HepG2 (cell line): ENCODE measurements around the gene STK32B. TPM values are rescaled to one million over a fixed set of nuclear protein-coding genes. Genes with fewer than 3 reads are reported as not detected.

Source experiments
- ATAC-seq: fragments of 200-7000 bp; cut with Tn5 transposase; 3 replicates; pipeline ENCODE4 v1.9.1; 2020; ENCODE audit warnings: mild to moderate bottlenecking, moderate library complexity
- BruUV-seq: library from RNA; stranded (reverse); fragments of 400-500 nt; replicated peaks from 2 replicates; lab custom pipeline; 2021; lab: Mats Ljungman, UMichigan
- CTCF ChIA-PET: fragments of 300-600 bp; formaldehyde crosslinking; extraction: SDS; loops from one replicate; lab custom pipeline; 2021; ENCODE audit warnings: low total read pairs, inconsistent platforms, low intra/inter-chr PET ratio; lab: Yijun Ruan, JAX
- POLR2A ChIA-PET: fragments of 350-600 bp; sonication (Branson Sonifier 250); formaldehyde crosslinking; loops from one replicate; lab custom pipeline; 2020; ENCODE audit warnings: antibody characterized with exemption, inconsistent platforms; lab: Yijun Ruan, JAX
- DNase-seq: peaks from one replicate; pipeline ENCODE4 v3.0.0-alpha.2; 2015; ENCODE audit warnings: low spot score
- FAIRE-seq: peaks from 3 replicates; lab custom pipeline; 2011; peaks lifted over from hg19 to GRCh38; lab: Jason Lieb, UNC
- H2AFZ ChIP-seq: one replicate; pipeline ENCODE4 v1.6.1; 2011; ENCODE audit warnings: low read length, inconsistent platforms
- H3K27ac ChIP-seq: fragments of 300-600 bp; 3 replicates; pipeline ENCODE4 v1.8.0; 2011; ENCODE audit warnings: mixed run types, mild to moderate bottlenecking, mixed read lengths, low read length, inconsistent platforms; ENCODE audit not compliant: insufficient read depth; ENCODE audit errors: extremely low read length
- H3K27me3 ChIP-seq, 2 experiments: fragments of 200-600 bp in 1 of 2; 2 replicates in 1 of 2; 3 replicates in 1 of 2; pipeline versions ENCODE4 v1.6.0 to v1.8.0; 2011; ENCODE audit warnings: low read length in 2 of 2, mild to moderate bottlenecking in 2 of 2, moderate library complexity in 2 of 2, inconsistent platforms in 1 of 2; ENCODE audit not compliant: insufficient read depth in 2 of 2, control insufficient read depth in 1 of 2
- H3K36me3 ChIP-seq, 2 experiments: fragments of 200-600 bp in 1 of 2; replicated peaks in 1 of 2; 2 replicates in 1 of 2; 3 replicates in 1 of 2; pipeline versions ENCODE4 v1.5.1 to v1.8.0; 2011; ENCODE audit warnings: low read length in 2 of 2, inconsistent platforms in 1 of 2; ENCODE audit not compliant: insufficient read depth in 2 of 2, control insufficient read depth in 1 of 2
- H3K4me1 ChIP-seq: 2 replicates; pipeline ENCODE4 v1.5.1; 2012; ENCODE audit warnings: low read length, inconsistent platforms; ENCODE audit not compliant: insufficient read depth
- H3K4me2 ChIP-seq: 2 replicates; pipeline ENCODE4 v1.6.0; 2011; ENCODE audit warnings: low read depth, low read length, inconsistent platforms
- H3K4me3 ChIP-seq, 3 experiments: fragments of 200-600 bp in 1 of 3; sonication (generic), shearing (Covaris generic) in 1 of 3; replicated peaks in 1 of 3; 2 replicates each; pipeline ENCODE4 v1.5.1; 2011 to 2016; ENCODE audit warnings: low read length in 3 of 3, inconsistent platforms in 2 of 3, low read depth in 2 of 3, mild to moderate bottlenecking in 2 of 3, control low read depth in 1 of 3, mixed read lengths in 1 of 3; ENCODE audit not compliant: insufficient read depth in 1 of 3
- H3K79me2 ChIP-seq: one replicate; pipeline ENCODE4 v1.6.1; 2011; ENCODE audit warnings: low read length, inconsistent platforms; ENCODE audit not compliant: insufficient read depth
- H3K9ac ChIP-seq: 2 replicates; pipeline ENCODE4 v1.6.0; 2011; ENCODE audit warnings: mild to moderate bottlenecking, low read depth, low read length, inconsistent platforms; ENCODE audit not compliant: insufficient read depth
- H3K9me3 ChIP-seq: 2 replicates; pipeline ENCODE4 v1.5.1; 2012; ENCODE audit warnings: mild to moderate bottlenecking, low read length
- H4K20me1 ChIP-seq: 2 replicates; pipeline ENCODE4 v1.6.0; 2011; ENCODE audit warnings: inconsistent platforms, mild to moderate bottlenecking, low read length, moderate library complexity; ENCODE audit not compliant: insufficient read depth
- ERF ChIP-seq: IDR thresholded peaks from 2 replicates; pipeline ENCODE4 v1.6.1; 2018; ENCODE audit warnings: missing biosample characterization, missing genetic modification reagents
- HDAC2 ChIP-seq: sonication (generic); formaldehyde crosslinking; IDR thresholded peaks from 2 replicates; pipeline ENCODE4 v1.4.0; 2020; ENCODE audit warnings: missing genetic modification reagents
- KMT2A ChIP-seq: sonication (generic); formaldehyde crosslinking; IDR thresholded peaks from 2 replicates; pipeline ENCODE4 v1.4.0; 2020; ENCODE audit warnings: missing genetic modification reagents
- MZF1 ChIP-seq: sonication (generic); formaldehyde crosslinking; IDR thresholded peaks from 2 replicates; pipeline ENCODE4 v1.8.1; 2023; ENCODE audit warnings: mild to moderate bottlenecking, missing genetic modification reagents, borderline replicate concordance
- NRL ChIP-seq: sonication (generic); formaldehyde crosslinking; IDR thresholded peaks from 2 replicates; pipeline ENCODE4 v1.5.0; 2020; ENCODE audit warnings: missing genetic modification reagents, mild to moderate bottlenecking, moderate library complexity, borderline replicate concordance
- PLRG1 ChIP-seq: fragments of 450-650 bp; conservative IDR thresholded peaks from 2 replicates; pipeline ENCODE4 v1.6.1; 2016
- PPARG ChIP-seq: conservative IDR thresholded peaks from 2 replicates; pipeline ENCODE4 v1.6.1; 2016; ENCODE audit warnings: missing biosample characterization, missing genetic modification reagents
- XRCC5 ChIP-seq: fragments of 200-400 bp; formaldehyde crosslinking; optimal IDR thresholded peaks from 2 replicates; pipeline ENCODE3; 2017; ENCODE audit warnings: mild to moderate bottlenecking, low read length
- ZNF747 ChIP-seq: sonication (generic); formaldehyde crosslinking; IDR thresholded peaks from 2 replicates; pipeline ENCODE4 v1.8.1; 2023; ENCODE audit warnings: missing genetic modification reagents, mild to moderate bottlenecking, borderline replicate concordance
- WGBS: methylation state at CpG from one replicate; pipeline ENCODE4 v1.1.6; 2017; ENCODE audit warnings: low lambda C conversion rate; 5-methylcytosine and 5-hydroxymethylcytosine counted together
- in situ Hi-C: cut with HindIII; loops from 2 replicates; pipeline ENCODE4 v1.10.0; 2017; ENCODE audit warnings: low pct_unique_long_range_greater_than_20kb; ENCODE audit not compliant: extremely low pct_ligation_motif_present
- intact Hi-C: fragments of 100-400 bp; cut with micrococcal nuclease; formaldehyde crosslinking; loops from one replicate; pipeline ENCODE4 v1.10.0; 2022; ENCODE audit not compliant: unreplicated experiment
- polyA plus RNA-seq, 8 experiments: library from polyadenylated mRNA; depleted of rRNA in 3 of 8; stranded (reverse) in 7 of 8; unstranded in 1 of 8; fragments of >200 nt; fragmentation: Illumina TruSeq in 4 of 8; extraction: Trizol in 4 of 8; gene quantifications; 2 replicates each; pipeline versions ENCODE4 v1.2.1 to v1.2.3, GENCODE V29; 2011 to 2016; ENCODE audit warnings: low read depth in 4 of 8, missing spikeins in 1 of 8, mixed read lengths in 1 of 8; ENCODE audit not compliant: insufficient read depth in 1 of 8
- total RNA-seq, 5 experiments: library from RNA; depleted of rRNA; stranded (reverse); fragments of >200 nt; fragmentation: Illumina TruSeq; extraction: Trizol; gene quantifications; 2 replicates each; pipeline ENCODE4 v1.2.3, GENCODE V29; 2016; ENCODE audit warnings: low read depth in 1 of 5
- TF ChIP-seq, protein P1 (sequence below): sonication (generic); formaldehyde crosslinking; IDR thresholded peaks from 2 replicates; pipeline ENCODE4 v1.5.1; 2020; ENCODE audit warnings: mild to moderate bottlenecking, missing genetic modification reagents, borderline replicate concordance
- TF ChIP-seq, protein P2 (sequence below): sonication (generic); formaldehyde crosslinking; IDR thresholded peaks from 2 replicates; pipeline ENCODE4 v1.9.0; 2021; ENCODE audit warnings: missing genetic modification reagents, borderline replicate concordance
- TF ChIP-seq, protein P3 (sequence below): sonication (generic); formaldehyde crosslinking; IDR thresholded peaks from 2 replicates; pipeline ENCODE4 v1.5.1; 2020; ENCODE audit warnings: mild to moderate bottlenecking, missing genetic modification reagents, borderline replicate concordance
- TF ChIP-seq, protein P4 (sequence below): sonication (generic); formaldehyde crosslinking; conservative IDR thresholded peaks from 2 replicates; pipeline ENCODE4 v1.4.0; 2020; ENCODE audit warnings: missing genetic modification reagents

STK32B gene
- total and polyA plus RNA-seq, 2 of the 13 experiments (the other 11 are each of a cell fraction or from before 2014, with no cell fraction given) = not detected

DNA sequence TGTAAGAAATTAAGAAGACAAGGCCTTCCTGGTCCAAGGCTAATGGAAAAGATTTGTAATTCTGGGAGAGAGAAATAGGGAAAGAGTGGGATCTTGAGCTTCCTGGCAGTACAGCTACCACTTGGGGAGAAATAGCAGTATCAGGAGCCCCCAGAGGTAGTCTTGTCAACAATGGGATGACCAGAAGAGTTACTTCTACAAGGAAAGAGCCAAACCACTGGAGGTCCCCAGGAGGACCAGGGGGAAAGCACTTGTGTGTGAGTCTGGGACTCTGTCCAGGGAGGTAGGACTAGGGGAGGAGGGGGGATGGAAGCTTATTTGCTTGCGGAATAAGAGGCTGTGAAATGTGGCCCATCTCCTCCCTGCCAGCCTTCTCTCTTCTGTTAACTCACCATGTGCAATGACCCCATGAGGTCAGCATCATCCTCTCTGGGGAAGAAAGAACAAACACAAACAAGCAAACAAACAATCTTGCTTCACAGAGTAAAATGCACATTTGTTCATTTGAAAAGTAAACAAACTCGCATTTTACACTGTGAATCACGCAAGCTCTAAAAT lies 160.1 kb downstream of the STK32B start:
- ChIA-PET CTCF (no interaction called here), POLR2A (no interaction called here)
- ATAC-seq (no peak), FAIRE-seq (no peak), DNase-seq (no peak)
- Histone ChIP-seq H3K4me1 (no peaks in the 10 kb centered on the region), H3K9me3 (no peaks in the 10 kb centered on the region), H3K4me2 (no peak overlapping the region), H2AFZ (no peak overlapping the region), H3K4me3 (no peak overlapping the region), H3K27ac (no peak overlapping the region), H4K20me1 (no peaks in the 10 kb centered on the region), H3K9ac (no peak overlapping the region), H3K27me3 (no peaks in the 10 kb centered on the region), H3K79me2 (no peaks in the 10 kb centered on the region), H3K36me3 (no peaks in the 10 kb centered on the region)
- in situ Hi-C loops = no loop called here
- no TSS peak for BruUV-seq
- WGBS = 3% methylated on average over 3 of the region's 3 CpGs
- intact Hi-C loops = no loop called here
- no peak for TF ChIP-seq KMT2A (CRISPR knock-in tag)
- TF ChIP-seq XRCC5 = no peak
- TF ChIP-seq, protein P1, sequence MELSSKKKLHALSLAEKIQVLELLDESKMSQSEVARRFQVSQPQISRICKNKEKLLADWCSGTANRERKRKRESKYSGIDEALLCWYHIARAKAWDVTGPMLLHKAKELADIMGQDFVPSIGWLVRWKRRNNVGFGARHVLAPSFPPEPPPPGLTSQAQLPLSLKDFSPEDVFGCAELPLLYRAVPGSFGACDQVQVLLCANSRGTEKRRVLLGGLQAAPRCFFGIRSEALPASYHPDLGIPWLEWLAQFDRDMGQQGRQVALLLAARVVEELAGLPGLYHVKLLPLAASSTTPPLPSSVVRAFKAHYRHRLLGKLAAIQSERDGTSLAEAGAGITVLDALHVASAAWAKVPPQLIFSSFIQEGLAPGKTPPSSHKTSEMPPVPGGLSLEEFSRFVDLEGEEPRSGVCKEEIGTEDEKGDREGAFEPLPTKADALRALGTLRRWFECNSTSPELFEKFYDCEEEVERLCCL = no peak
- TF ChIP-seq ZNF747 (CRISPR knock-in tag) = no peak
- no peak for TF ChIP-seq PLRG1
- TF ChIP-seq ERF = no peak
- no peak for TF ChIP-seq MZF1 (CRISPR knock-in tag)
- no peak for TF ChIP-seq HDAC2 (CRISPR knock-in tag)
- TF ChIP-seq, protein P2, sequence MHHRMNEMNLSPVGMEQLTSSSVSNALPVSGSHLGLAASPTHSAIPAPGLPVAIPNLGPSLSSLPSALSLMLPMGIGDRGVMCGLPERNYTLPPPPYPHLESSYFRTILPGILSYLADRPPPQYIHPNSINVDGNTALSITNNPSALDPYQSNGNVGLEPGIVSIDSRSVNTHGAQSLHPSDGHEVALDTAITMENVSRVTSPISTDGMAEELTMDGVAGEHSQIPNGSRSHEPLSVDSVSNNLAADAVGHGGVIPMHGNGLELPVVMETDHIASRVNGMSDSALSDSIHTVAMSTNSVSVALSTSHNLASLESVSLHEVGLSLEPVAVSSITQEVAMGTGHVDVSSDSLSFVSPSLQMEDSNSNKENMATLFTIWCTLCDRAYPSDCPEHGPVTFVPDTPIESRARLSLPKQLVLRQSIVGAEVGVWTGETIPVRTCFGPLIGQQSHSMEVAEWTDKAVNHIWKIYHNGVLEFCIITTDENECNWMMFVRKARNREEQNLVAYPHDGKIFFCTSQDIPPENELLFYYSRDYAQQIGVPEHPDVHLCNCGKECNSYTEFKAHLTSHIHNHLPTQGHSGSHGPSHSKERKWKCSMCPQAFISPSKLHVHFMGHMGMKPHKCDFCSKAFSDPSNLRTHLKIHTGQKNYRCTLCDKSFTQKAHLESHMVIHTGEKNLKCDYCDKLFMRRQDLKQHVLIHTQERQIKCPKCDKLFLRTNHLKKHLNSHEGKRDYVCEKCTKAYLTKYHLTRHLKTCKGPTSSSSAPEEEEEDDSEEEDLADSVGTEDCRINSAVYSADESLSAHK (CRISPR knock-in tag) = no peak
- no peak for TF ChIP-seq NRL (CRISPR knock-in tag)
- TF ChIP-seq, protein P3, sequence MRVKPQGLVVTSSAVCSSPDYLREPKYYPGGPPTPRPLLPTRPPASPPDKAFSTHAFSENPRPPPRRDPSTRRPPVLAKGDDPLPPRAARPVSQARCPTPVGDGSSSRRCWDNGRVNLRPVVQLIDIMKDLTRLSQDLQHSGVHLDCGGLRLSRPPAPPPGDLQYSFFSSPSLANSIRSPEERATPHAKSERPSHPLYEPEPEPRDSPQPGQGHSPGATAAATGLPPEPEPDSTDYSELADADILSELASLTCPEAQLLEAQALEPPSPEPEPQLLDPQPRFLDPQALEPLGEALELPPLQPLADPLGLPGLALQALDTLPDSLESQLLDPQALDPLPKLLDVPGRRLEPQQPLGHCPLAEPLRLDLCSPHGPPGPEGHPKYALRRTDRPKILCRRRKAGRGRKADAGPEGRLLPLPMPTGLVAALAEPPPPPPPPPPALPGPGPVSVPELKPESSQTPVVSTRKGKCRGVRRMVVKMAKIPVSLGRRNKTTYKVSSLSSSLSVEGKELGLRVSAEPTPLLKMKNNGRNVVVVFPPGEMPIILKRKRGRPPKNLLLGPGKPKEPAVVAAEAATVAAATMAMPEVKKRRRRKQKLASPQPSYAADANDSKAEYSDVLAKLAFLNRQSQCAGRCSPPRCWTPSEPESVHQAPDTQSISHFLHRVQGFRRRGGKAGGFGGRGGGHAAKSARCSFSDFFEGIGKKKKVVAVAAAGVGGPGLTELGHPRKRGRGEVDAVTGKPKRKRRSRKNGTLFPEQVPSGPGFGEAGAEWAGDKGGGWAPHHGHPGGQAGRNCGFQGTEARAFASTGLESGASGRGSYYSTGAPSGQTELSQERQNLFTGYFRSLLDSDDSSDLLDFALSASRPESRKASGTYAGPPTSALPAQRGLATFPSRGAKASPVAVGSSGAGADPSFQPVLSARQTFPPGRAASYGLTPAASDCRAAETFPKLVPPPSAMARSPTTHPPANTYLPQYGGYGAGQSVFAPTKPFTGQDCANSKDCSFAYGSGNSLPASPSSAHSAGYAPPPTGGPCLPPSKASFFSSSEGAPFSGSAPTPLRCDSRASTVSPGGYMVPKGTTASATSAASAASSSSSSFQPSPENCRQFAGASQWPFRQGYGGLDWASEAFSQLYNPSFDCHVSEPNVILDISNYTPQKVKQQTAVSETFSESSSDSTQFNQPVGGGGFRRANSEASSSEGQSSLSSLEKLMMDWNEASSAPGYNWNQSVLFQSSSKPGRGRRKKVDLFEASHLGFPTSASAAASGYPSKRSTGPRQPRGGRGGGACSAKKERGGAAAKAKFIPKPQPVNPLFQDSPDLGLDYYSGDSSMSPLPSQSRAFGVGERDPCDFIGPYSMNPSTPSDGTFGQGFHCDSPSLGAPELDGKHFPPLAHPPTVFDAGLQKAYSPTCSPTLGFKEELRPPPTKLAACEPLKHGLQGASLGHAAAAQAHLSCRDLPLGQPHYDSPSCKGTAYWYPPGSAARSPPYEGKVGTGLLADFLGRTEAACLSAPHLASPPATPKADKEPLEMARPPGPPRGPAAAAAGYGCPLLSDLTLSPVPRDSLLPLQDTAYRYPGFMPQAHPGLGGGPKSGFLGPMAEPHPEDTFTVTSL (CRISPR knock-in tag) = no peak
- no peak for TF ChIP-seq PPARG (CRISPR knock-in tag)
- TF ChIP-seq, protein P4, sequence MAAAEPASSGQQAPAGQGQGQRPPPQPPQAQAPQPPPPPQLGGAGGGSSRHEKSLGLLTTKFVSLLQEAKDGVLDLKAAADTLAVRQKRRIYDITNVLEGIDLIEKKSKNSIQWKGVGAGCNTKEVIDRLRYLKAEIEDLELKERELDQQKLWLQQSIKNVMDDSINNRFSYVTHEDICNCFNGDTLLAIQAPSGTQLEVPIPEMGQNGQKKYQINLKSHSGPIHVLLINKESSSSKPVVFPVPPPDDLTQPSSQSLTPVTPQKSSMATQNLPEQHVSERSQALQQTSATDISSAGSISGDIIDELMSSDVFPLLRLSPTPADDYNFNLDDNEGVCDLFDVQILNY (CRISPR knock-in tag) = no peak
